HEK293 (cell line): ENCODE results near the gene PCNX3.

Experiments
- CTCF ChIP-seq: fragments of 450-650 bp; formaldehyde crosslinking; IDR thresholded peaks from 2 replicates; pipeline ENCODE4 v1.5.1; 2016; ENCODE audit warnings: missing biosample characterization, missing genetic modification characterization
- ZBTB1 ChIP-seq: fragments of 450-650 bp; formaldehyde crosslinking; IDR thresholded peaks from 2 replicates; pipeline ENCODE4 v1.5.1; 2016; ENCODE audit warnings: missing biosample characterization, missing genetic modification characterization
- ZBTB20 ChIP-seq: fragments of 450-650 bp; formaldehyde crosslinking; IDR thresholded peaks from 2 replicates; pipeline ENCODE4 v1.5.1; 2016; ENCODE audit warnings: missing biosample characterization, missing genetic modification characterization
- ZNF121 ChIP-seq: fragments of 450-650 bp; formaldehyde crosslinking; IDR thresholded peaks from 2 replicates; pipeline ENCODE4 v1.5.1; 2016; ENCODE audit warnings: missing biosample characterization, missing genetic modification characterization
- ZNF211 ChIP-seq: fragments of 450-650 bp; formaldehyde crosslinking; IDR thresholded peaks from 2 replicates; pipeline ENCODE4 v1.5.1; 2016; ENCODE audit warnings: low read depth, missing biosample characterization, missing genetic modification characterization
- ZNF521 ChIP-seq: fragments of 450-650 bp; formaldehyde crosslinking; IDR thresholded peaks from 2 replicates; pipeline ENCODE4 v1.5.1; 2017; ENCODE audit warnings: missing biosample characterization, mild to moderate bottlenecking, missing genetic modification characterization
- TF ChIP-seq, protein P1 (sequence below): fragments of 450-650 bp; formaldehyde crosslinking; IDR thresholded peaks from 2 replicates; pipeline ENCODE4 v1.5.1; 2017; ENCODE audit warnings: missing biosample characterization, missing genetic modification characterization

DNA sequence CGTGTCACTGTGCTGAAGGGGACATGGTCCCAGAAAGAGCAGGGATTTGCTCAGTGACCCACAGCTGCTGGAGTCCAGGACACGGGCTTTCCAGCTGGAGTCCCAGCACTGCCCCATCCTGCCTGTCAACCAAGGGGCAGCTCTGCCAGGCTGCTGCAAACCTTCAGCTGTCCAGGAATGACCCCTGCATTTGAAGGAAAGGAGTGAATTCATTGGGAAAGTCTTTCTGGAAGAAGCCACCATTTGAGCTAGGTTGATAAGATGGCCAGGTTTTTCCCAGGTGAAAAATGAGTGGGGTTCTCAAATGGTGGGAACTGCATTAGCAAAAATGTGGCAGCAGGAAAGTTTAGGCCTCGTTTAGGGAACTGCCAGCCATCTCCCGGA lies 29.3 kb upstream of the PCNX3 start:
- TF ChIP-seq CTCF (tag by site-specific recombination) (no peak), ZNF521 (tag by site-specific recombination) (no peak), ZNF211 (tag by site-specific recombination) (no peak), ZBTB20 (no peak), ZBTB1 (no peak), ZNF121 (tag by site-specific recombination) (no peak)
- TF ChIP-seq, protein P1, sequence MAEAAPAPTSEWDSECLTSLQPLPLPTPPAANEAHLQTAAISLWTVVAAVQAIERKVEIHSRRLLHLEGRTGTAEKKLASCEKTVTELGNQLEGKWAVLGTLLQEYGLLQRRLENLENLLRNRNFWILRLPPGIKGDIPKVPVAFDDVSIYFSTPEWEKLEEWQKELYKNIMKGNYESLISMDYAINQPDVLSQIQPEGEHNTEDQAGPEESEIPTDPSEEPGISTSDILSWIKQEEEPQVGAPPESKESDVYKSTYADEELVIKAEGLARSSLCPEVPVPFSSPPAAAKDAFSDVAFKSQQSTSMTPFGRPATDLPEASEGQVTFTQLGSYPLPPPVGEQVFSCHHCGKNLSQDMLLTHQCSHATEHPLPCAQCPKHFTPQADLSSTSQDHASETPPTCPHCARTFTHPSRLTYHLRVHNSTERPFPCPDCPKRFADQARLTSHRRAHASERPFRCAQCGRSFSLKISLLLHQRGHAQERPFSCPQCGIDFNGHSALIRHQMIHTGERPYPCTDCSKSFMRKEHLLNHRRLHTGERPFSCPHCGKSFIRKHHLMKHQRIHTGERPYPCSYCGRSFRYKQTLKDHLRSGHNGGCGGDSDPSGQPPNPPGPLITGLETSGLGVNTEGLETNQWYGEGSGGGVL: no peak
